Osteocyte (in vitro differentiated cells): ENCODE measurements around the gene IGFN1. TPM values are rescaled to one million over a fixed set of nuclear protein-coding genes. Genes with fewer than 3 reads are reported as not detected.

Experiments
- DNase-seq: peaks from one replicate; pipeline ENCODE4 v3.0.0; 2021; ENCODE audit warnings: mixed read lengths; ENCODE audit not compliant: unreplicated experiment; ENCODE audit errors: extremely low spot score
- H3K27ac Mint-ChIP-seq: one replicate; pipeline ENCODE4 v1.8.0; 2021; ENCODE audit warnings: mild to moderate bottlenecking, mixed read lengths; ENCODE audit not compliant: unreplicated experiment
- H3K27me3 Mint-ChIP-seq: one replicate; pipeline ENCODE4 v1.8.0; 2021; ENCODE audit warnings: mixed read lengths; ENCODE audit not compliant: unreplicated experiment
- H3K36me3 Mint-ChIP-seq: one replicate; pipeline ENCODE4 v1.8.0; 2021; ENCODE audit warnings: mixed read lengths; ENCODE audit not compliant: unreplicated experiment
- H3K4me1 Mint-ChIP-seq: one replicate; pipeline ENCODE4 v1.8.0; 2021; ENCODE audit warnings: mixed read lengths; ENCODE audit not compliant: unreplicated experiment
- H3K4me3 Mint-ChIP-seq: one replicate; pipeline ENCODE4 v1.8.0; 2021; ENCODE audit warnings: mild to moderate bottlenecking, moderate library complexity, mixed read lengths; ENCODE audit not compliant: unreplicated experiment
- H3K9me3 Mint-ChIP-seq: one replicate; pipeline ENCODE4 v1.8.0; 2021; ENCODE audit warnings: mixed read lengths; ENCODE audit not compliant: unreplicated experiment
- total RNA-seq: library from RNA; stranded (reverse); gene quantifications from 2 replicates; pipeline ENCODE4 v1.2.1, GENCODE V29; 2021
- TF ChIP-seq, protein P1 (sequence below): fragments of 200-600 bp; sonication (generic); IDR thresholded peaks from 2 replicates; pipeline ENCODE4 v1.5.0; 2021; ENCODE audit warnings: antibody characterized with exemption, mild to moderate bottlenecking, moderate library complexity

IGFN1 gene
- total RNA-seq, 1 donor from 2014 or later: 3.8 TPM

DNA sequence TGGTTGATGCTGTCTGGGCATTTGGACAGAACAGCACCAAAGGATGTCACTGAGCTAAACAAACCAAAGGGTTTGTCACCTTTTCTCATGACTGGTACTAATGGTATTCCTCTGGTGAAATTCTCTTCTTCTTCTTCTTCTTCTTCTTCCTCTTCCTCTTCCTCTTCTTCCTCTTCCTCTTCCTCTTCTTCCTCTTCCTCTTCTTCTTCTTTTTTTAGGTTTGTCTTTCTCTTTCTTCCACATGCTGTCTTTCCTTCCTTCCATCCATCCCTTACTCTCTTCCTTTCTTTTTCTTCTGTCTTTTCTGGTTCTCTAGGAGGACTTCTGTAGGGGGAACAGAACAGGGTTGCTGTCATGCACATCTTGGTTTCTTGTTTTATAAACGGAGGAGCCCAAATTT is 9.3 kb upstream of the IGFN1 start:
- peaks cover 7% of the 10 kb centered on the region for H3K9me3 Mint-ChIP-seq
- peaks cover 7% of the 10 kb centered on the region for H3K4me1 Mint-ChIP-seq
- DNase-seq: no peak
- H3K27me3 Mint-ChIP-seq: peaks cover 41% of the 10 kb centered on the region
- H3K4me3 Mint-ChIP-seq: no peak overlapping the region
- TF ChIP-seq, protein P1, sequence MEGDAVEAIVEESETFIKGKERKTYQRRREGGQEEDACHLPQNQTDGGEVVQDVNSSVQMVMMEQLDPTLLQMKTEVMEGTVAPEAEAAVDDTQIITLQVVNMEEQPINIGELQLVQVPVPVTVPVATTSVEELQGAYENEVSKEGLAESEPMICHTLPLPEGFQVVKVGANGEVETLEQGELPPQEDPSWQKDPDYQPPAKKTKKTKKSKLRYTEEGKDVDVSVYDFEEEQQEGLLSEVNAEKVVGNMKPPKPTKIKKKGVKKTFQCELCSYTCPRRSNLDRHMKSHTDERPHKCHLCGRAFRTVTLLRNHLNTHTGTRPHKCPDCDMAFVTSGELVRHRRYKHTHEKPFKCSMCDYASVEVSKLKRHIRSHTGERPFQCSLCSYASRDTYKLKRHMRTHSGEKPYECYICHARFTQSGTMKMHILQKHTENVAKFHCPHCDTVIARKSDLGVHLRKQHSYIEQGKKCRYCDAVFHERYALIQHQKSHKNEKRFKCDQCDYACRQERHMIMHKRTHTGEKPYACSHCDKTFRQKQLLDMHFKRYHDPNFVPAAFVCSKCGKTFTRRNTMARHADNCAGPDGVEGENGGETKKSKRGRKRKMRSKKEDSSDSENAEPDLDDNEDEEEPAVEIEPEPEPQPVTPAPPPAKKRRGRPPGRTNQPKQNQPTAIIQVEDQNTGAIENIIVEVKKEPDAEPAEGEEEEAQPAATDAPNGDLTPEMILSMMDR: no peak
- no peaks in the 10 kb centered on the region for H3K36me3 Mint-ChIP-seq
- no peak overlapping the region for H3K27ac Mint-ChIP-seq

DNA sequence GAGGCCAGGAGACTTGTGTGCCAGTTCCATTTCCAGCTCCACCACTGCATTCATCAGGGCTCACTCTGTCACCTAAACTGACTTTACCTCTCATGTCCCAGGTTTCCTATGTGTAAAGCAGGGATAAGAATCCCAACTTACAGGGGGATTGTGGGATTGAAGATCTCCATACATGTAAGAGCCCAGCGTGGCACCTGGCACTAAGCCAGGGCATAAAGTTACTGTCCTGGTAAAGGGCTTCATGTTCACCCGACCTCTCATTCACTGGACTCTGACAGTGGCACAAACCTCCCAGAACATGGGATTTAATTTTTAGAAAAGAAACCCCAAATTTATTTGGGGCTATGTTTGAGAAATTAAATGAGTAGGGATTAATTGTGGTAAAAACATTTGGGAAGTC is 8.9 kb upstream of the IGFN1 start:
- DNase-seq: no peak
- Mint-ChIP-seq H3K4me3 (no peak overlapping the region), H3K9me3 (peaks cover 7% of the 10 kb centered on the region), H3K36me3 (no peaks in the 10 kb centered on the region), H3K27me3 (peaks cover 41% of the 10 kb centered on the region), H3K27ac (no peak overlapping the region), H3K4me1 (peaks cover 7% of the 10 kb centered on the region)
- TF ChIP-seq, protein P1: no peak

DNA sequence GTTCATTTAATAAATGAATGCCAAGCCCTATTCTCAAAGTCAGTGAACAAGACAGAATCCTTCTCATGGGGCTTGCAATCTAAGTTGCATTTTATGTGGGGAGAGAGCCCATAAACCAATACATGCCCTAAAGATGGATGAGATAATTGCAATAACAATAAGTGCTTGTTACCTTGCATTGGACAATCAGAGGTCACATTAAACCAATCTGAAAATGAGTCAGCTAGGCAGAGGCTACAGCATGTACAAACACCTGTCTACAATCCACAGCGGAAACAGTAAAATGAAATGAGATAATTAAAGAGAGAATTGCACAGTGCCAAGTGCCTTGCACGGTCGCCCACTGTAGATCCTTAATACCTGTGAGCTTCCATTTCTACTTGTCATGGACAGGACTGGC is 7.4 kb upstream of the IGFN1 start:
- TF ChIP-seq, protein P1: no peak

DNA sequence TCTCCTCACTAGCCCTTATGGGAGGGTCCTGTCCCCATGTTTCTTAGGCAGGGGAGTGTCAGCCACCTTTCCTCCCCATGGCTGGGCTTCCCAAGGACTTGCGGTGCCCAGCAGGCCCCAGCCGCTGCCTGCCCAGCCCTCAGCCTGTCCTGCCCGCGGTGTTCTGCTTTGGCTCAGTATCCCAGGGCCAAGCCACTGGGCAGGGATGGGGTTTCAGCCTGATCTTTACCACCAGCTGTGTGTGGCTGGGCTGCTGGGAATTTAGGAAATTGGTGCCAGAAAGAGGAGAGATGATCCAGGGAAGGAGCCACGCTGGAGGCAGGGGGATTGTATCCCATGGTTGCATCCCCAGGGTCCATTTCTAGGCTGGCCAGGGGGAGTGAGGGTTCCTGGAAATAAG is 6.9 kb upstream of the IGFN1 start:
- Mint-ChIP-seq H3K9me3 (peaks cover 5% of the 10 kb centered on the region), H3K4me3 (no peak overlapping the region), H3K27ac (no peak overlapping the region), H3K27me3 (peaks cover 45% of the 10 kb centered on the region), H3K36me3 (no peaks in the 10 kb centered on the region), H3K4me1 (peaks cover 7% of the 10 kb centered on the region)
- TF ChIP-seq, protein P1: no peak
- DNase-seq: no peak

More for the DNA sequence above, 7.4 kb upstream of the IGFN1 start:
- Mint-ChIP-seq H3K4me3 (no peak overlapping the region), H3K4me1 (peaks cover 7% of the 10 kb centered on the region), H3K27ac (no peak overlapping the region), H3K27me3 (peaks cover 47% of the 10 kb centered on the region), H3K36me3 (no peaks in the 10 kb centered on the region), H3K9me3 (peaks cover 7% of the 10 kb centered on the region)
- DNase-seq: no peak

DNA sequence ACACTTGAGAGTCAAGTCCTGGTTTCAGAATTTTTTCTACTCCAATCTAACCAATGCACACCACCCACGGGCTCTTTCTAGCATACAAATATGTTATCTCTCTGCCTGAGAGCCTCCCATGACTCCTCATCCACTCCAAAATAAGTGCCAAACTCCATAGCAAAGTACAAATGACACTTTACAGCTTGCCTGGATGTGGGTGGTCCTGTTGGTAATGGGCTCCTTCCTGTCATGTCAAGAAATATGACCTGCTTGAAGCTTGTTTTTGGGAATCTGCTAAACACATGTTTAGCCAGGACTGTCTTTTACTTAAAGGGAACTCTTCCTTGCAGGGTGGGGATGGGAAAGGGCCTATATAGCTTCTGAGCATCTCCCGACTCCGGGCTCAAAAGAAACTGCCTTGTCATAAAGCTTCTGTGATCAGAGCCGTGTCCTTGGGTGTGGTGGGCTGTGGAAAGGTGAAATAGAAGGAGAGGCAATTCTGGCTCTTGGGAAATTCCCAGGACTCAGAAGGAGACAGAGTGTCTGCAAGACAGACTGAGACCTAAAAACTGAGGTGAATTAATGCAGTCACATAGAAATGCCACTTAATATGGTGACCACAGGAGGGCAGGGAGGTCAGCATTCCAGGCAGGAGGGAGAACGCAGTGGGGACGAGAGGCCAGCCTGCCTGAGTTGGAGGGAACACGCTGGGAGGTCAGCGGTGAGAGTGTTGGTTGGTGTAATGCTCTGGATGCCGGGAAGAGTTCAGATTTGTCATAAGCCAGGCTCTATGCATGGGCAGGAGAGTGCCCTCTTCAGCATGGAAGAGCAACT is 6.1 kb upstream of the IGFN1 start:
- DNase-seq: no peak
- H3K36me3 Mint-ChIP-seq: no peaks in the 10 kb centered on the region
- TF ChIP-seq, protein P1: peak; percentile 59
- H3K9me3 Mint-ChIP-seq: no peaks in the 10 kb centered on the region
- H3K27me3 Mint-ChIP-seq: peaks cover 43% of the 10 kb centered on the region
- H3K4me1 Mint-ChIP-seq: peaks cover 7% of the 10 kb centered on the region
- H3K27ac Mint-ChIP-seq: peak overlapping the region; percentile 1
- no peak overlapping the region for H3K4me3 Mint-ChIP-seq
